H1 (cell line): ENCODE results near the gene PXK. TPM values are rescaled to one million over a fixed set of nuclear protein-coding genes. Genes with fewer than 3 reads are reported as not detected.

ENCODE experiments used
- CTCF ChIA-PET: fragments of 300-600 bp; sonication (Branson Sonifier 250); formaldehyde crosslinking; loops from one replicate; lab custom pipeline; 2021; ENCODE audit not compliant: partially characterized antibody; lab: Charles Lee
- POLR2A ChIA-PET: fragments of 300-600 bp; sonication (Branson Sonifier 250); formaldehyde crosslinking; loops from one replicate; lab custom pipeline; 2021; ENCODE audit warnings: inconsistent platforms; ENCODE audit not compliant: partially characterized antibody; lab: Charles Lee
- DNase-seq, 2 experiments: peaks; one replicate each; pipeline versions ENCODE4 v3.0.0 to v3.0.0-alpha.2; 2010 to 2022; ENCODE audit warnings: low spot score in 2 of 2, low read depth in 1 of 2, mixed read lengths in 1 of 2
- FAIRE-seq: peaks from 2 replicates; lab custom pipeline; 2011; peaks lifted over from hg19 to GRCh38; lab: Jason Lieb, UNC
- H2AFZ ChIP-seq: 2 replicates; pipeline ENCODE4 v1.8.1; 2012; ENCODE audit warnings: low read length, inconsistent platforms
- H2AK5ac ChIP-seq: 2 replicates; pipeline ENCODE4 v1.6.1; 2013; ENCODE audit warnings: low read depth, low read length
- H2BK120ac ChIP-seq: replicated peaks from 2 replicates; pipeline ENCODE3; 2013; ENCODE audit warnings: low read depth, low read length, inconsistent platforms
- H2BK12ac ChIP-seq: 2 replicates; pipeline ENCODE4 v1.6.1; 2013; ENCODE audit warnings: low read depth, low read length
- H2BK15ac ChIP-seq: 2 replicates; pipeline ENCODE4 v1.6.1; 2013; ENCODE audit warnings: low read length
- H2BK20ac ChIP-seq: 2 replicates; pipeline ENCODE4 v1.6.1; 2013; ENCODE audit warnings: low read length
- H2BK5ac ChIP-seq: 2 replicates; pipeline ENCODE4 v1.6.1; 2013; ENCODE audit warnings: low read depth, low read length
- H3K14ac ChIP-seq: 2 replicates; pipeline ENCODE4 v1.6.1; 2013; ENCODE audit warnings: inconsistent platforms; ENCODE audit not compliant: insufficient read length
- H3K18ac ChIP-seq: 2 replicates; pipeline ENCODE4 v1.6.1; 2013; ENCODE audit warnings: low read length; ENCODE audit errors: extremely low read depth
- H3K23ac ChIP-seq: 2 replicates; pipeline ENCODE4 v1.6.1; 2013; ENCODE audit warnings: inconsistent platforms; ENCODE audit not compliant: insufficient read length
- H3K23me2 ChIP-seq: 2 replicates; pipeline ENCODE4 v1.6.1; 2013; ENCODE audit warnings: low read depth, low read length
- H3K27ac ChIP-seq: 2 replicates; pipeline ENCODE4 v1.6.1; 2011; ENCODE audit warnings: low read depth, low read length, inconsistent platforms
- H3K27me3 ChIP-seq, 4 experiments: replicated peaks in 1 of 4; 1 replicate in 1 of 4; 2 replicates in 3 of 4; pipeline versions ENCODE4 v1.6.1 to v1.8.1; 2011 to 2013; ENCODE audit warnings: low read length in 3 of 4, mild to moderate bottlenecking in 3 of 4, inconsistent platforms in 2 of 4, mixed read lengths in 2 of 4, moderate library complexity in 1 of 4; ENCODE audit not compliant: control insufficient read depth in 3 of 4, insufficient read depth in 3 of 4; ENCODE audit errors: extremely low read depth in 1 of 4
- H3K36me3 ChIP-seq, 4 experiments: 2 replicates each; pipeline versions ENCODE4 v1.6.1 to v1.8.1; 2011 to 2013; ENCODE audit warnings: mild to moderate bottlenecking in 4 of 4, low read length in 3 of 4, moderate library complexity in 2 of 4, control low read depth in 1 of 4, inconsistent platforms in 1 of 4; ENCODE audit not compliant: insufficient read depth in 4 of 4, control insufficient read depth in 2 of 4
- H3K4ac ChIP-seq: replicated peaks from 2 replicates; pipeline ENCODE3; 2013; ENCODE audit warnings: low read length, low read depth, mixed read lengths, inconsistent platforms; ENCODE audit not compliant: insufficient read length
- H3K4me1 ChIP-seq, 4 experiments: replicated peaks in 1 of 4; 1 replicate in 1 of 4; 2 replicates in 3 of 4; pipeline versions ENCODE4 v1.6.1 to v1.8.1; 2011 to 2013; ENCODE audit warnings: low read length in 3 of 4, inconsistent platforms in 2 of 4, mixed read lengths in 1 of 4; ENCODE audit not compliant: insufficient read depth in 4 of 4, control insufficient read depth in 3 of 4
- H3K4me2 ChIP-seq, 2 experiments: 2 replicates each; pipeline versions ENCODE4 v1.6.1 to v1.8.1; 2011 to 2013; ENCODE audit warnings: low read depth in 2 of 2, low read length in 2 of 2, control low read depth in 1 of 2, inconsistent platforms in 1 of 2, mild to moderate bottlenecking in 1 of 2; ENCODE audit not compliant: insufficient read depth in 1 of 2
- H3K4me3 ChIP-seq, 4 experiments: fragments of 200-600, 300-600 bp in 1 of 4; sonication (generic), shearing (Covaris generic), sonication (Bioruptor Twin) in 1 of 4; 2 replicates each; pipeline versions ENCODE4 v1.5.1 to v1.8.1; 2011 to 2016; ENCODE audit warnings: low read length in 4 of 4, low read depth in 3 of 4, control low read depth in 2 of 4, inconsistent platforms in 2 of 4, mild to moderate bottlenecking in 2 of 4, mixed read lengths in 1 of 4, moderate library complexity in 1 of 4; ENCODE audit not compliant: insufficient read depth in 2 of 4; ENCODE audit errors: extremely low read depth in 1 of 4
- H3K56ac ChIP-seq: replicated peaks from 2 replicates; pipeline ENCODE3; 2013; ENCODE audit warnings: low read depth, mild to moderate bottlenecking, mixed read lengths, low read length, inconsistent platforms; ENCODE audit not compliant: insufficient read length
- H3K79me1 ChIP-seq: 2 replicates; pipeline ENCODE4 v1.6.1; 2013; ENCODE audit warnings: low read depth, low read length, control low read depth
- H3K79me2 ChIP-seq, 2 experiments: 2 replicates each; pipeline versions ENCODE4 v1.6.1 to v1.8.1; 2012 to 2013; ENCODE audit warnings: low read length in 2 of 2, mild to moderate bottlenecking in 2 of 2, inconsistent platforms in 1 of 2; ENCODE audit not compliant: insufficient read depth in 2 of 2, control insufficient read depth in 1 of 2
- H3K9ac ChIP-seq, 4 experiments: replicated peaks in 1 of 4; 1 replicate in 1 of 4; 2 replicates in 3 of 4; pipeline versions ENCODE4 v1.6.1 to v1.8.1; 2011 to 2013; ENCODE audit warnings: low read depth in 3 of 4, low read length in 3 of 4, control low read depth in 2 of 4, mild to moderate bottlenecking in 2 of 4, moderate library complexity in 2 of 4, inconsistent platforms in 1 of 4; ENCODE audit errors: extremely low read depth in 1 of 4
- H3K9me3 ChIP-seq, 2 experiments: 2 replicates each; pipeline versions ENCODE4 v1.6.1 to v1.8.1; 2012 to 2013; ENCODE audit warnings: mild to moderate bottlenecking in 2 of 2, moderate library complexity in 2 of 2, control low read depth in 1 of 2, inconsistent platforms in 1 of 2, low read depth in 1 of 2, low read length in 1 of 2, mixed read lengths in 1 of 2; ENCODE audit not compliant: insufficient read depth in 2 of 2
- H4K20me1 ChIP-seq, 2 experiments: replicated peaks in 1 of 2; 2 replicates each; pipeline versions ENCODE3 to v1.8.1; 2011 to 2013; ENCODE audit warnings: inconsistent platforms in 2 of 2, low read length in 2 of 2, mild to moderate bottlenecking in 1 of 2; ENCODE audit not compliant: insufficient read depth in 2 of 2, control insufficient read depth in 1 of 2
- H4K5ac ChIP-seq: 2 replicates; pipeline ENCODE4 v1.6.1; 2013; ENCODE audit warnings: low read length, low read depth, mixed read lengths, inconsistent platforms; ENCODE audit not compliant: insufficient read length
- H4K8ac ChIP-seq: 2 replicates; pipeline ENCODE4 v1.8.0; 2013; ENCODE audit warnings: mild to moderate bottlenecking, moderate library complexity, low read length, inconsistent platforms; ENCODE audit not compliant: insufficient read depth; ENCODE audit errors: extremely low read depth
- H4K91ac ChIP-seq: replicated peaks from 2 replicates; pipeline ENCODE3; 2013; ENCODE audit warnings: low read length, mixed read lengths, inconsistent platforms; ENCODE audit not compliant: insufficient read length
- BACH1 ChIP-seq: IDR thresholded peaks from 2 replicates; pipeline ENCODE4 v1.6.1; 2012; ENCODE audit warnings: low read length, improper control_type of control experiment
- CBX8 ChIP-seq: fragments of 300-800, 300-1000 bp; sonication (generic); IDR thresholded peaks from 2 replicates; pipeline ENCODE4 v1.7.1; 2016; ENCODE audit warnings: low read depth, low read length, borderline replicate concordance
- CREB1 ChIP-seq: IDR thresholded peaks from 2 replicates; pipeline ENCODE4 v1.6.1; 2012; ENCODE audit warnings: inconsistent platforms
- CTBP2 ChIP-seq: IDR thresholded peaks from 2 replicates; pipeline ENCODE4 v1.7.0; 2011; ENCODE audit warnings: borderline replicate concordance, mild to moderate bottlenecking, moderate library complexity, mixed read lengths, low read length; ENCODE audit not compliant: insufficient read depth, insufficient read length
- EZH2 ChIP-seq: fragments of 200-600 bp; sonication (generic); IDR thresholded peaks from 2 replicates; pipeline ENCODE4 v1.7.1; 2012; ENCODE audit warnings: low read depth, mild to moderate bottlenecking, moderate library complexity, low read length, inconsistent platforms; ENCODE audit not compliant: severe bottlenecking
- FOSL1 ChIP-seq: IDR thresholded peaks from 2 replicates; pipeline ENCODE4 v1.6.1; 2011; ENCODE audit warnings: mild to moderate bottlenecking, low read depth, low read length, moderate library complexity; ENCODE audit not compliant: insufficient read depth
- KDM5A ChIP-seq: fragments of 200-600 bp; IDR thresholded peaks from 2 replicates; pipeline ENCODE4 v1.7.1; 2012; ENCODE audit warnings: mild to moderate bottlenecking, low read length, inconsistent platforms, mixed read lengths
- MAFK ChIP-seq: IDR thresholded peaks from 2 replicates; pipeline ENCODE4 v1.6.1; 2012; ENCODE audit warnings: low read depth, mild to moderate bottlenecking, improper control_type of control experiment, low read length
- MAX ChIP-seq: IDR thresholded peaks from 2 replicates; pipeline ENCODE4 v1.6.1; 2012; ENCODE audit warnings: inconsistent platforms
- NRF1 ChIP-seq: IDR thresholded peaks from 2 replicates; pipeline ENCODE4 v1.6.1; 2011; ENCODE audit warnings: mild to moderate bottlenecking, low read depth, low read length, improper control_type of control experiment
- RNF2 ChIP-seq: fragments of 200-900, 300-1000 bp; sonication (generic); IDR thresholded peaks from 2 replicates; pipeline ENCODE4 v1.7.1; 2016; ENCODE audit warnings: borderline replicate concordance, low read depth, mild to moderate bottlenecking, antibody characterized with exemption, low read length; ENCODE audit not compliant: poor library complexity, severe bottlenecking; ENCODE audit errors: missing control alignments
- SIX5 ChIP-seq: IDR thresholded peaks from 2 replicates; pipeline ENCODE4 v1.6.1; 2011; ENCODE audit warnings: mild to moderate bottlenecking, low read depth, low read length
- SP1 ChIP-seq: IDR thresholded peaks from 2 replicates; pipeline ENCODE4 v1.6.1; 2011; ENCODE audit warnings: low read depth, low read length
- WGBS, 2 experiments: shearing (Covaris generic) in 1 of 2; methylation state at CpG; one replicate each; pipeline versions ENCODE4 v1.1.6 to v1.1.7; 2013 to 2015; ENCODE audit warnings: low lambda C conversion rate in 2 of 2, mixed read lengths in 2 of 2, inconsistent platforms in 1 of 2, low coverage in 1 of 2, missing lambda C conversion rate in 1 of 2; ENCODE audit not compliant: insufficient replicate concordance in 2 of 2, insufficient coverage in 1 of 2, insufficient read length in 1 of 2; ENCODE audit errors: extremely low coverage in 1 of 2, missing lambda C conversion rate in 1 of 2; 5-methylcytosine and 5-hydroxymethylcytosine counted together
- polyA plus RNA-seq, 7 experiments: library from polyadenylated mRNA; depleted of rRNA in 3 of 7; stranded (reverse) in 5 of 7; unstranded in 2 of 7; fragments of >200 nt in 5 of 7; fragments of 200-250 nt in 2 of 7; gene quantifications; 1 replicate in 5 of 7; 2 replicates in 1 of 7; 4 replicates in 1 of 7; pipeline versions ENCODE4 v1.2.1 to v1.2.3, GENCODE V29; 2011 to 2013; ENCODE audit warnings: missing spikeins in 2 of 7, mixed read lengths in 2 of 7
- total RNA-seq: library from RNA; stranded (reverse); fragmentation: NEBNext Ultra II Directional; extraction: Animal tissue kit (Norgen Biotek cat#: 25700); gene quantifications from 2 replicates; pipeline ENCODE4 v1.2.1, GENCODE V29; 2021

Gene PXK
- total and polyA plus RNA-seq, 2 of the 8 experiments (the other 6 are each of a cell fraction or from before 2014, with no cell fraction given): 3.5 to 7.1 TPM

DNA sequence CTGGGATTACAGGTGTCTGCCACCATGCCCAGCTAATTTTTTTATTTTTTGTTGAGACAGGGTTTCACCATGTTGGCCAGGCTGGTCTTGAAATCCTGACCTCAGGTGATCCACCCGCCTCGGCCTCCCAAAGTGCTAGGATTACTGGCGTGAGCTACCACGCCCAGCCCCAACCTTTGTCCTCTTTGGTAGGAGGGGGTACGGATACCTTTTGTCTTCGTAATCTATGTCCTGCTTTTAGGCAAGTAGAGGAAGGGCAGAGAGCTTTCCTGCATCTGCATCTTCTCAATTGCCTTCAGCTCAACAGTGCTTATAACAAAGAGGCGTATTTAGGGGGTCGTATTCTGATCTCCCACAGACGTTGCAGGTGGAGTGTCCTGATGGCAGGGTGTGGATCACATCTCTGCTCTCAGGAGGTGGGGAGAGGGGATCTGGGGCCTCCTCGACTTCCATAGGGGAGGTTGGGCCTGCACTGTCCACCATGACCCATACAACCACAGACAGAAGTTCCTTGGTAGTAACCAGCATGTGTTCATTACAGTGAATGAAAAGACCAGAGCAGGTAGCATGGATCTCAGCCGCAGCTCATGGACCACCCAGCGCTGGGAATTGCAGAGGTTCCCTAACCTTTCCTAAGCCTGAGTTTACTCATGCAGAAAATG, 137.8 kb downstream of the PXK start:
- Histone ChIP-seq H3K56ac (no peak overlapping the region), H3K79me1 (no peaks in the 10 kb centered on the region), H3K4me1 (peaks cover 0 to 7% (median 4%) of the 10 kb centered on the region in 4 experiments; a peak in 4 of 7 replicates), H3K27ac (no peak overlapping the region), H4K8ac (no peak overlapping the region), H2BK5ac (no peak overlapping the region), H3K14ac (no peak overlapping the region), H3K79me2 (no peaks in the 10 kb centered on the region), H2BK20ac (no peak overlapping the region), H2BK12ac (no peak overlapping the region), H3K27me3 (no peaks in the 10 kb centered on the region), H2AFZ (no peak overlapping the region), H3K23ac (no peak overlapping the region), H4K5ac (no peak overlapping the region), H4K20me1 (no peaks in the 10 kb centered on the region), H3K23me2 (no peaks in the 10 kb centered on the region), H3K18ac (no peak overlapping the region), H3K36me3 (no peaks in the 10 kb centered on the region), H3K4me2 (no peak overlapping the region), H3K9me3 (no peaks in the 10 kb centered on the region), H2AK5ac (no peak overlapping the region), H3K4me3 (no peak overlapping the region), H2BK120ac (no peak overlapping the region), H4K91ac (no peak overlapping the region), H3K4ac (no peak overlapping the region), H3K9ac (no peak overlapping the region), H2BK15ac (no peak overlapping the region)
- ChIA-PET POLR2A (interaction anchor here (0.6 to 1.7 kb wide), 7 partner anchors 21 to 44 kb away, joined by 3 to 5 read pairs (median 4); no protein-coding TSS in a partner anchor), CTCF (interaction anchor here (0.6 to 1.7 kb wide), 8 partner anchors 16 to 166 kb away, joined by 3 to 7 read pairs (median 3); partner anchors contain the start of gene KCTD6)
- FAIRE-seq: no peak
- no peak for DNase-seq
- WGBS, 2 experiments: 95% methylated on average over 12 of the region's 12 CpGs; no CpG with 5 or more reads in 1 of the 2 experiments
- TF ChIP-seq NRF1 (no peak), CBX8 (no peak), EZH2 (no peak), KDM5A (no peak), FOSL1 (no peak), SIX5 (no peak), BACH1 (no peak), CREB1 (no peak), MAX (no peak), MAFK (no peak), SP1 (no peak), RNF2 (no peak), CTBP2 (no peak)
